LNCaP clone FGC (cell line): ENCODE results near the gene ACTL7A.

Experiments
- DNase-seq: peaks from one replicate; pipeline ENCODE4 v3.0.0-alpha.2; 2011; ENCODE audit warnings: low read depth
- H3K4me3 ChIP-seq: 2 replicates; pipeline ENCODE4 v1.5.1; 2011; ENCODE audit warnings: mild to moderate bottlenecking, low read depth, low read length, control low read depth
- CTCF ChIP-seq: IDR thresholded peaks from 2 replicates; pipeline ENCODE4 v1.5.1; 2012; ENCODE audit warnings: mild to moderate bottlenecking; ENCODE audit not compliant: control insufficient read depth, insufficient read depth; ENCODE audit errors: extremely low read depth

ACTL7A gene

GRCh38 chr9:108831496-108832178 is 30.4 kb upstream of the ACTL7A start:
- no peak for DNase-seq
- no peak for TF ChIP-seq CTCF
- no peak overlapping the region for H3K4me3 ChIP-seq

- TF ChIP-seq CTCF = no peak
- DNase-seq = no peak
- H3K4me3 ChIP-seq = no peak overlapping the region
These were observed 29.9 kb upstream of the ACTL7A start for GRCh38 chr9:108832179-108832500.

GRCh38 chr9:108834959-108835665 is 27.0 kb upstream of the ACTL7A start:
- H3K4me3 ChIP-seq = no peak overlapping the region
- DNase-seq = no peak
- TF ChIP-seq CTCF = no peak

- DNase-seq = no peak
- no peak for TF ChIP-seq CTCF
- no peak overlapping the region for H3K4me3 ChIP-seq
These were observed 26.2 kb upstream of the ACTL7A start for GRCh38 chr9:108835831-108836230.

- H3K4me3 ChIP-seq = no peak overlapping the region
- TF ChIP-seq CTCF = no peak
- DNase-seq = no peak
These were observed 25.7 kb upstream of the ACTL7A start for GRCh38 chr9:108836319-108836718.

- DNase-seq = no peak
- TF ChIP-seq CTCF = no peak
- H3K4me3 ChIP-seq = no peak overlapping the region
These were observed 25.3 kb upstream of the ACTL7A start for GRCh38 chr9:108836781-108837180.

GRCh38 chr9:108837530-108837929 is 24.5 kb upstream of the ACTL7A start:
- TF ChIP-seq CTCF = no peak
- DNase-seq = no peak
- no peak overlapping the region for H3K4me3 ChIP-seq
